22Rv1 (cell line): ENCODE data around the gene CSF2RB.
"Not testable (repeated sequence)": the region's sequence is repeated elsewhere in the genome, so short reads cannot be mapped to it uniquely, and the experiment has no call there.

Experiments used
- ZFX ChIP-seq: fragments of 450-650 bp; IDR thresholded peaks from 2 replicates; pipeline ENCODE4 v1.6.1; 2017; ENCODE audit warnings: antibody characterized with exemption, borderline replicate concordance
- TF ChIP-seq, protein P1 (sequence below): fragments of 450-650 bp; IDR thresholded peaks from 2 replicates; pipeline ENCODE4 v1.5.1; 2017; ENCODE audit warnings: mild to moderate bottlenecking

DNA sequence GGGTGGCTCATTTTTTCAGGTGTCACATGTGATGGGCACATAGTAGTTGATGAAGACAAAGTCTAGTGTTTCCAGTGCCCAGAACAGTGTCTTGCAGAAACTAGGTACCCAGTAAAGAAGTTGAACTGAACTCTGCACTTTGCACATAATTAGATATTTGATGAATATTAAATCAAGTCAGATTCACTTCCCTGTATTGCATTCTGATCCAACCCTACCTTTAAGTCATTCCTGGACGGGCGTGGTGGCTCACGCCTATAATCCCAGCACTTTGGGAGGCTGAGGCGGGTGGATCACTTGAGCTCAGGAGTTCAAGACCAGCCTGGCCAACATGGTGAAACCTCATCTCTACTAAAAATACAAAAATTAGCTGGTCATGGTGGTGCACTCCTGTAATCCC is 75.6 kb downstream of the CSF2RB start:
- TF ChIP-seq, protein P1, sequence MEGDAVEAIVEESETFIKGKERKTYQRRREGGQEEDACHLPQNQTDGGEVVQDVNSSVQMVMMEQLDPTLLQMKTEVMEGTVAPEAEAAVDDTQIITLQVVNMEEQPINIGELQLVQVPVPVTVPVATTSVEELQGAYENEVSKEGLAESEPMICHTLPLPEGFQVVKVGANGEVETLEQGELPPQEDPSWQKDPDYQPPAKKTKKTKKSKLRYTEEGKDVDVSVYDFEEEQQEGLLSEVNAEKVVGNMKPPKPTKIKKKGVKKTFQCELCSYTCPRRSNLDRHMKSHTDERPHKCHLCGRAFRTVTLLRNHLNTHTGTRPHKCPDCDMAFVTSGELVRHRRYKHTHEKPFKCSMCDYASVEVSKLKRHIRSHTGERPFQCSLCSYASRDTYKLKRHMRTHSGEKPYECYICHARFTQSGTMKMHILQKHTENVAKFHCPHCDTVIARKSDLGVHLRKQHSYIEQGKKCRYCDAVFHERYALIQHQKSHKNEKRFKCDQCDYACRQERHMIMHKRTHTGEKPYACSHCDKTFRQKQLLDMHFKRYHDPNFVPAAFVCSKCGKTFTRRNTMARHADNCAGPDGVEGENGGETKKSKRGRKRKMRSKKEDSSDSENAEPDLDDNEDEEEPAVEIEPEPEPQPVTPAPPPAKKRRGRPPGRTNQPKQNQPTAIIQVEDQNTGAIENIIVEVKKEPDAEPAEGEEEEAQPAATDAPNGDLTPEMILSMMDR = not testable (repeated sequence)
- TF ChIP-seq ZFX = not testable (repeated sequence)
